Loucy (cell line): Measurements from ENCODE around the gene PREX1.

Experiments
- CTCF ChIP-seq: fragments of 200-600 bp; sonication (generic); conservative IDR thresholded peaks from 2 replicates; pipeline ENCODE4 v1.5.1; 2014; ENCODE audit warnings: mild to moderate bottlenecking, antibody characterized with exemption, low read length
- EZH2phosphoT487 ChIP-seq: fragments of 200-600 bp; IDR thresholded peaks from 2 replicates; pipeline ENCODE4 v1.6.1; 2018; ENCODE audit warnings: antibody characterized with exemption, mild to moderate bottlenecking, moderate library complexity, borderline replicate concordance

DNA sequence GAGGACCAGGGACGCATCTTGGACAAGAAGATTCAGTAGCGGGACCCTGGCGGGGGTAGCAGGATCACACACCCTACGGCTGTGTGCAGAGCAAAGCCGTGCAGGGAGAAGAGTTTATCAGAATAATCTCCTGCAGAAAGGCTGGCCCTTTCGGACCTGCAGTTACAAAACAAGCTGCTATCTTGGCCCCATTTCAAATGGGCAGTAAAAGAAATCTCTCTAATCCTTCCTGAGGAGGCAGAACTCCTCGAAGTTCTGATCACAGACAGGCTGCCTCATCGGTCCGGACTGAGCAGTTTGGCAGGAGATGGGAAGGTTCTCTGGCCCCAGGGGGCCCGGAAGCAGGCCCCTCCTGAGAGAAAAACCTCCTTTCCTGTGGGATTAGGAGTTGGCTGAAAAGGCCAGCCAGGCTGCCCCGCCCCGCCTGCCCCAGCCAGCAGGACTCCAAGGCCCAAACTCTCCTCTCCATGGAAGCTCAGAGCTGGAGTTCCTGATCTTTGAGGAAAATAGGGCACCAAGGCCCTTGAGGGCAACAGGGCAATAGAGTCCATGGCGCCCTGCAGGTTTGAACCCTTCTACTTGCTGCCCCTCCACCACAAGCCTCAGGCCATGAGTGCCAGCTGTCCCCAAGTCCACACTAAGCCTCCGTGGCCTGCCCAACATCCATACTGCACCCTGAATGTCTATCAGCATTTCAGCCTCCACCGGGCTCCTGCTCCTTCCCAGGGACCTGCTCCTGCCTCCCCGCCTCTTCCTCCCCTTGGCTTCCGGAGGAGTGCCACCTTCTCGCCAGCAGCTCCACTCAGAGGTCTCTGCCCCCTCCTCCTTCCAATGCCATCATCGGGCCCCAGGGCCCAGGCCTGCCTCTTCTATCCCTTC is 141.3 kb downstream of the PREX1 start:
- TF ChIP-seq CTCF (no peak), EZH2phosphoT487 (no peak)
